ENCODE measurements around the gene NEURL1B.
"Not testable (repeated sequence)": the region's sequence is repeated elsewhere in the genome, so short reads cannot be mapped to it uniquely, and the experiment has no call there.

The NEURL1B gene

DNA sequence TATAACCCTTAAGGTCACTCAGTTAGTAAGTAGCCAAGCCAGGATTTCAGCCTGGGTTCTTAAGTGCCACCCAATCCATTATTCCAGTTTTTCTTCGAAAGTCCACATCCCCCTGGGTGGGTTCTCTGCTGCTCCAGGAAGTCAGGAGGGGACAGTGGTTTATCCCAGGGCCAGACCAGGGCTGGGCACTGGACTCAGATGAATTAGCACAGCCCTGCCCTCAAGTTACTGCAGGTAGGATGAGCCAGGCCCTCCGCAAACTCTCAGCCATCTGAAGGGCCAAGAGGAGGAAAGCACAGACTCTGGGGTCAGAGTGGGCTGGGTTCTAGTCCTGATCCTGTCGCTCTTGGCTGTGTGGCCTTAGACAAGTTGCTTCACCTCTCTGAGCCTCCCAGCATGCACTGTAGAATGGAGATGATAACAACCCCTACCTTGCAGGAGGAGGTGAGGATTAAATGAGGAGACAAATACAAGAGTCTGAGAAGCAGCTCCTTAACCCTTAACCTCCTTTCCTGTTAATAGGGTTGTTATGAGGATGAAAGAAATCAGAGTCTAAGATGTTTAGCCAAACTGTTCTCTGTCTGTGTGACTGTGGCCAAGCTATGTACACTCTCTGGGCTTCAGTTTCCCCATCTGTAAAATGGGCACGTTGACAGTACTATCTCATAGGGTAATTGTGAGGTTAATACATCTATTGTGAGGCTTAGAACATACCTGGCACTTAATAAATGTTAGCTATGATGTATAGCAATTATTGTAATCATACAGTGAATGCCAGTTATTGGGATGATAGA is 6.8 kb upstream of the NEURL1B start:
- no peak for DNase-seq

DNA sequence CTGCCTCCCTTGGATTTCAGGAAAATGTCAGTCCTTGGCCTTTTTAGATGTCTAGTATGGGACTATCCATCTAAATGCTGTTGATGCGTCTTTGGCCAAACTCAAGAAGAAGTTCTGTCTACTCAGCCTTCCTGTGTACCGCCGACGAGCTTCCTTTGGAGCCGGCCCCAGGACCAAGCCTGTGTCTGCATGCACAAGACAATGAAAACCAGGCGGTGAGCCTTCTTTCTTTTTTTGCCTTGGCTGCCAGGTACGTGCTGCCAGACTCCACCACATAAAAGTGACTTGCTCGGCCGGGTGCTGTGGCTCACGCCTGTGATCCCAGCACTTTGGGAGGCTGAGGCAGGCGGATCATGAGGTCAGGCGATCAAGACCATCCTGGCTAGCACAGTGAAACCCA is 6.0 kb upstream of the NEURL1B start:
- no peak for DNase-seq

DNA sequence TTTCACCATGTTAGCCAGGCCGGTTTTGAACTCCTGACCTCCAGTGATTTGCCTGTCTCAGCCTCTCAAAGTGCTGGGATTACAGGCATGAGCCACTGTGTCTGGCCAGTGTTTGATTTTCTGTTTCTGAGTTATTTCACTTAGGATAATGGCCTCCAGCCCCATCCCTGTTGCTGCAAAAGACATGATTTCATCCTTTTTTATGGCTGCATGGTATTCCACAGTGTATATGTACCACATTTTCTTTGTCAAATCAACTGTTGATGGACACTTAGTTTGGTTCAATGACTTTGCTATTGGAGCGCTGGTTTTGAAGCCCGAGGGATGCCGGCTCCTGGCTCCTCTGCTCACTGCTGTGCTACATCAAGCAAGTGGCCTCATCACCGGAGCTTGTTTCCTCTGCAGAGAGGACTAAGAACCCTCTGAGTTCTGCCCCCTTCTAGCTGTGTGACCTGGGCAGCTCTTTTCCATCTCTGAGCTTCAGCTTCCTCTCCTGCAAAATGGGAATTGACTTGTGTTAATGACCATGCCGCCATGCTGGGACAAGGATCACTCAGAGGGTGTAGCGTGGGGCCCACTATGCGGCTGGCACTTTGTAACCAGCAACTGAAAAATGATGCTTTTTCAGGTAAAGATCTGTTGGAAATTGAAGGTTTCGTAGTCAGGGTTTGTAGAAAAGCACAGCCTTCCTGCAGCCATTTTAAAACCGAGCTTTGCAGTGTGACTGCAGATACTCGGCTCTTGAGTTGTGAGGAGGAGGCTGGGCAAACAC is 4.6 kb upstream of the NEURL1B start:
- DNase-seq: no peak

DNA sequence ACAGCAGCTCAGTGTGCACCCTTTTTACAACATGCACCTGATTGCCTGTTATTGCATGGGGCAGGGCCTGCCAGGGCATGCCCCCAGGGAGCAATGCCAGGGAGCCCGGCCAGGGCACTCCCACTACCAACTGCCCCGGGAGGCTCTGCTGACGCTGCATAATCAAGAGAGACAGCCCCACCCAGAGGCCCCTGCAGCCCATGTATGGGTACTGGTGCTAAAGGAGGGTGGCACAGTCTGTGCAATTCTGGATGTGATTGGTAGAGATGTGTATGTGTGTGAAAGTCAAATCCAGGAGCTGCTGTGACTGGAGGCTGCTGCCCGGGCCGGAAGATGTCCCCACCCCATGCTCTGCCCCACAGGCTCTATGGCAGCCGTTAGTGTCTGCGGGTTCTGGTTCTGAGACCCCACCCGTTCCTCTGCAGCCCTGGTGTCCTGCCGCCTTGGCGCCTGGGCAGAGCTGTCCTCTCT is 3.9 kb upstream of the NEURL1B start:
- no peak for DNase-seq

DNA sequence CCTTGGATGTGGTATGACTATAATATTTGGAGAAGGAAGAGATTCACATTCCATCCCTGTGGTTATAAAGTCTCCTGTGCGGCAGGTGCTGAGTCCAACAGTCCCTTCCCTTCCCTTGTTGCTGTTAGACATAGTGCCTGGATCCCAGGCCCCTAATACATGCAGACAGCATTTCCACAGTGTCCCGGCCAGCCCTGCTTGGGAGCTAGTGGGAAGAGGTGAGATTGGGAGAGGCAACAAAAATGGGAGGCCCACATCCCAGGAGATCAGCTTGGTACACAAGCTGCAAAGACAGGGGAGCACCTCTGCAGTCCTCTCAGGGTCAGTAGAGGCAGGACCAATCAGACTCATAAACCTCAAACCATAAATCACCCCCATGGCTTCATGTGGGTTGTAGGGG is 3.3 kb upstream of the NEURL1B start:
- no peak for DNase-seq

DNA sequence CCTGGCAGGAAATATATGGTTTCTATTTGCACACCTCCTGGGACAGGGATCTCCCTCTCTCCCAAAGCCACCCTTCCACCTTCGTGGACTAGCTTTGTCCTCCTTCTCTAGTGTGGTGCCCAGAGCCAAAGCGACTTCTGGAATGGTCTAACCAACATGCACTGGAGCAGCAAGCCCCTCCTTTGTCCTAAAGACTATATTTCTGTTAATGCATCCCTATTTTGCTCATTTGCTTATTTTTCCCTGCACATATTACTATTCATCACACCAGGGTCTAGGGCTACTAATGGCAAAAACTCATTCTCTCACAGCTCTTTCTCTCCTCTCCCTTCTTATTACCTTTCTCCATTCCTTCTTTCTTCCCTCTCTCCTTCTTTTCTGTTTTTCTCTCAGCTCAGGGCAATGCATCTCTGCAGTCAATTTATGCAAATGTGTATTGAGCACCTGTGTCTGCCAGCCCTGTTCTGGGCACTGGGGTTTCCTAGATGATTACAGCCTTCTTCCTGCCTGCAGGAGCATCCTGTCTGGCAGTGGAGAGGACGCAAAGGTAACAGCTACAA is 2.8 kb upstream of the NEURL1B start:
- DNase-seq: no peak

DNA sequence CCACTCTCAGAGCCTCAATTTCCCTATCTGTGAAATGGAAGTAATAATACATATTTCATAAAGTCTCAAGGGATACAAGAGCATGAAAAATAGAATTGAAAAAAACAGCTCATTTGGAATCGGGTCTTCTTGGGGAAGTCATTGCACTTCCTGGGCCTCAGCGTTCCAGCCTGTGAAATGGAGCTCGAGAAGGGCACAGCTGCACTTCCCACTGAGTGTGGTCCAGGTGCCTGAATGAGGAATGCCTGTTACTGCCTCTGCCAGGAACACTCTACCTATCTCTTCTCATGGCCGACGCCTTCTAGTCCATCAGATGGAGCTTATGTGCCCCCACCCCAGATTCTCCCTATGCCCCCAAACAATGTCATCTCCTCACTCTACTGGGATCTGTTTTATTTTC is 924 bp upstream of the NEURL1B start:
- DNase-seq: no peak

DNA sequence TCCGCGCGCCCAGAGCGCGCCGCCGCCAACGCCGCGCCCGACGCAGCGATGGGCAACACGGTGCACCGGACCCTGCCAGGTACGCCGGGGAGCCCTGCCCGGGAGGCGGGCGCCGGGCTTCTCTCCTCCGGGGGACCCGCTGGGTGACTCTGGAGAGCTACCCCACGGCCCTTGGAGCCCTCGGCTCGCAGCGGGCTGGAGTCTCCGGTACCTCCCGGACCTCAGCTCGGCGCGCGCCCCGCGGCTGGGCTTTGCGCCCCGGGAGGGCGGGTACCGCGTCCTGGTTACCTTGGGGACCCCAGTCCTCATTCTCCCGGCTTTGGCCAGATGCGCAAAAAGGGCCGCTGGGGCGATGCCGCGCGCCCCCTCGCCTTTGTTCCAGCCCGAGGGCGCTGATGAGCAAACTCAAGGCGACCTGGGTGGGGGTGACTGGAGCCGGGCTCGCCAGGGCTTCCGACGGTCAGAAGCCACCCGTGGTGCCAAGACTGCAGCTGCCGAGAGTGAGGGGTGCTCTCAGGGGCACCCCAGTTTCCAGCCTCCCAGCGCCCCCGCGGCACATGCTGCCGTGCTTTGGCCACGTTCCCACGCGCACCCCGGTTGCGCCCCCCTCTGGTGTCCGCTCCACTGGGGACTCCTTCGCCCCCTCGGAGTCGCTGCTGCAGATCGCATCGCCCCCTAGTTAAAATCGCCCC is 442 bp downstream of the NEURL1B start:
- no peak for DNase-seq

DNA sequence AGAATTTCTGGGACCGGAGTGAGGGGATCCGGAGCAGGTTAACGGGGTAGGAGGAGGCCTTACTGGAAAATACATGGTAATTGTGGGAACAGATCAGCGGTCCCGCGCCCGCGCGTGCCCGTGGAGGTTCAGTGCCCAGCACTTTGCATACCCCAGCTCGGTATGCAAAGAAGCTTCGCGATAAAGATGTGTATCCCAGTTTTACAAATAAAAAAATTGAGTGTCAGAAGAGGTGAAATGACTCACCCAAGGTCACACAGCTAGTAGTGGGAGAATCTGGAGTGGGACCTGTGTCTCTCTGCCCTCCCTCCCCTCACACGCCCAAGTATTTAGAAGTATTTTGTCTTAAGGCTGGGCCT is 967 bp downstream of the NEURL1B start:
- DNase-seq: no peak

DNA sequence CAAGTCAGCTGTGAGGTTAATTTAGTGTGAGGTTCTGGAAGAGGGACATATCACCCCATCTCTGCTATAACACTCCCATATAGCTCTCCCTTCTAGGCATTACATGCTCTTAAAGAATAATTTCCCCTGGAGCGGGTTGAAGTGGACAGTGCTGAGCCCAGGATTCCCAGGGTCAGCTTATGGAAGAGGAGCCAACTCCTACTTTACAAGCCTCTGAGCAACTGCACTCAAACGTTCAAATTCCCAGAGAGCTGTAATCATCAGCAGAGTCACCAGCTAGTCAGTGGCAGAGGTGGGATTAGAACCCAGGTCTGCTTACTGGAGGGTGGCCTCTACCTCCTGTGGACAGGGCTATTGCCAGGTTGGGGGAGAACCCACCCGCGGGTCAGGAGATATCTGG is 1.4 kb downstream of the NEURL1B start:
- no peak for DNase-seq

DNA sequence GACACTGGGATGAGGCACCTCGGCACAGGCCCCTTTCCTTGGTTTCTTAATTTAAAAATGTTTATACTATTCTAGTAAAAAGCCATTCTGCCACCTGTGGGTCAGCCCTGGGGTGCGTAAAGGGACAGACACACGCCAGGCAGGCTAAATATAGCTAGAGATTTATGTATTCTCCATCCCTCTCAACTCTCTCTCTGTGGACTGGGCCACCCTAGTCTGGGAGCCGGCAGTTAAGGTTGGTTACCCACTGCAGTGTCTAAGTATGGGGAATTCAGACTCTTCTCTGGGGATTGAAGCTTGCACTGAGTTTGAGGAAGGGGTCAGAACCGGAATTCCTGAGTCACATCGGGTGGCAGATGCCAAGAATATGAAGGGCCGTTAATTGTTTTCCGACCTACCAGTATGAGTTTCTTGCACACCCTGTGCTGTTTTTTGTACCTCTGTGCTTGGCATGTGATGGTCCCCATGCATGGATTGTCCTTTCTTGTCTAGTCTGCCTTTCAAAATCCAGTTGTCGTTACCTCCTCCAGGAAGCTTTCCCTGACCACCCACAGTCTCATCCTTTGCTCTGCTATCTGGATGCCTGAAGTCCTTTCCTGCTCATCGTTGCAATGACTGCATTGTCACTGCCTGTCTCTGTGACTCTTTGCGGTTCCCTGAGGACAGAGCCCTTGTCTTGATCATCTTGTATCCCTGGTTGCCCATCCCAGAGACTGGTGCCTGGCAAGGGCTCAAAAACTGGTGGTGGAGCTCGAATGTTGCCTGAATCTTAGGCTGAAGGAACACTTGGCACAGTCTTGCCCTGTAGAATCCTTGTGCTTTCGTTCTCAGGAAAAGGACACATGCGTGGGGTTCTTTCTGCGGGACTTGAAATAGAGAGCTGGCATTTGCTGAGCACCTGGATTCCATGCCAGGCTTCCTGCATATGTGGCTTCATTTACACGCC is 2.1 kb downstream of the NEURL1B start:
- DNase-seq: no peak

DNA sequence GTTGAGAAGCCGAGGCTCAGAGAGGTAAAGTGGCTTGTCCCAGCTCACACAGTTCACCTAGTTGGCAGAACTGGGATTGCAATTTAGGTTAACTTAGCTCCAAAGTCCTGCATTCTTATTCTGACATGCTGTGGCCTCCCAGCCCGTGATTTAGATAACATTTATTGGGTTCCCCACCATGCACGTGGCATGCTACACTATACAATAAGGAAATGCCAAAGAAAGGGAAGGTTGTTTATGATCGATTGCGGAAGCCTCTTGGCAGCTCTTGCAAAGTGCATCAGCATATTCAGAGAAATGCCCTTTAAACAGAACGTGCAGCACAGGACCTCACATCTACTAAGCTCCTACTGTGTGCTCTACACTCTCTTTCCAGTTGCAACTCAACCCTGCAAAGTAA is 3.2 kb downstream of the NEURL1B start:
- no peak for DNase-seq

DNA sequence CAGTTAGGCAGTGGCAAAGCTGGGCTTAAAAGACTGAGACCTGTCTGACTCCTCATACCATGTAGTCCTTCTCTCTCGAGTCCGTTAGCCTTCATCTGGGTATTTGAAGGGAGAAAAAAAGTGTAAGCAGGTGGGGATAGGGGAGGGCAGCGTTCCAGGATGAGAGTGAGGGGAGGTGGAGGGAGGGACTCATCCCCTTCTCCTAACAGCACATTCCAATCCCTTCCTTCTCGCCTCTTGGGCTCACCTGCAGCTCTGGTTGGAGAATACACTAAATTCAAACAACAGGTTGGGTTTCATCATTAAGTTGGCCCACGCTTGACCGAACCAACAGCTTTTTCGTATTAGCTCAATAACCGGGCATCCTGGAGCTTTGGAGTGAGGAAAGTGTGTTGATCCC is 3.6 kb downstream of the NEURL1B start:
- no peak for DNase-seq

DNA sequence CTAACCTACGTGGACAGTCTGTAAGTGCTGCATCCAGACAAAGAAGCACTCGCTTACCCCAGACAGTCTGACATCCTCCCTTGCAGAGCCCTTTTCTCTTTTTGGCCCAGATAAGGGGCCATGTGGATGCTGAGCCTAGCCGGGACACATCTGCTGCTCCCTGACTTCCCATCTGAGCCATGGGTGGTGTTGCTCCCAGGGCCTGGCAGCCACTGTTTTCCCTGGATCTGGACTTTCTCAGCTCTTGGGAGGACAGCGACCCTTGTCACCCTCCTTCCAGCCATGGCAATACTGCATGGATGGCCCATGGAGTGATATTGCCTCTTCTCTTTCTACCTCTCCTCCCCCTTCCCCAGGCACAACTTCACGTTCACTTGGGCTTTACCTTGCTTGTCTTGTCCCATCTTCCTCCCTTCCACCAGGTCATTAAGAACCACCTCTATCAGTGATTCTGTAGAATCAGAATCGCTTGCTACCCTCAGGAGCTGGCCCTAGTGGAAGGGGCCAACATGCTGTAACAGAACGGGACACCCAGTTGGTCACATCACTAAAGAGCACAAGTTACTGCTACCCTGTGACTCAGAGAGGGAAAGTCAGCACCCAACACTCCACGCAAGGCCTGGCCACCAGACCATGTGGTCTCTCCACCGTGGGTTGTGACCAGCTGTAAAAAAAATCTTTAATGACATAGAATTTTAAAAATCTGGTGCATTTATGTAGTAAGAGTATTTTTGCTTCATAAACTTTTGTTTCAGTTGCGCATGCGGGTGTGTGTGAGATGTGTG is 4.4 kb downstream of the NEURL1B start:
- DNase-seq: no peak

DNA sequence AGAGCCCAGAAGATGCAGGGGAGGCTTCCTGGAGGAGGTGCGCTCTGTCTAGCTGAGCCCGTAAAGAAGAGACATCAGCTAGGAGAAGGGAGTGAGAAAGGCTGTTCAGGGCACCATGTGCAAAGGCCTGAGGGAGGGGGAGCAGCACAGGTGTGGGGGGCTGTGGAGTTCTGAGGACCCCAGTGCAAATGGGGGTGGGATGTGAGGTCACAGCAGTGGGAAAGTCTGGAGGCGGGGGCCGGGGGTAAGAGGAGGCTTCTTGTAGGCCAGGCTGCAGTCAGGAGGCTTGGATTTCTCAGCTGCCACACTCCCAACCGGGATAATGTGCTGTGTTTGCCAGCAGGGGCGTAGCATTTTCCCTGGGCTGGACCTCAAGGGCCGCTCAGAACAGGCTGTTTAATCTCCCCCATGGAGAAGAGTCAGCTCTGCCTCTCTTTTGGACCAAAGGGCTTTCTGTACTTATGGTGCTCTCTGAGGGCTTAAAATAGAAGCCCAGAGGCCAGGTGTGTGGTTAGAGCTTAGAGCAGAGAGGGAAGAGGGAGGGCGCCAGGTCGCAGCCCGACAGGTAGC is 5.7 kb downstream of the NEURL1B start:
- no peak for DNase-seq

DNA sequence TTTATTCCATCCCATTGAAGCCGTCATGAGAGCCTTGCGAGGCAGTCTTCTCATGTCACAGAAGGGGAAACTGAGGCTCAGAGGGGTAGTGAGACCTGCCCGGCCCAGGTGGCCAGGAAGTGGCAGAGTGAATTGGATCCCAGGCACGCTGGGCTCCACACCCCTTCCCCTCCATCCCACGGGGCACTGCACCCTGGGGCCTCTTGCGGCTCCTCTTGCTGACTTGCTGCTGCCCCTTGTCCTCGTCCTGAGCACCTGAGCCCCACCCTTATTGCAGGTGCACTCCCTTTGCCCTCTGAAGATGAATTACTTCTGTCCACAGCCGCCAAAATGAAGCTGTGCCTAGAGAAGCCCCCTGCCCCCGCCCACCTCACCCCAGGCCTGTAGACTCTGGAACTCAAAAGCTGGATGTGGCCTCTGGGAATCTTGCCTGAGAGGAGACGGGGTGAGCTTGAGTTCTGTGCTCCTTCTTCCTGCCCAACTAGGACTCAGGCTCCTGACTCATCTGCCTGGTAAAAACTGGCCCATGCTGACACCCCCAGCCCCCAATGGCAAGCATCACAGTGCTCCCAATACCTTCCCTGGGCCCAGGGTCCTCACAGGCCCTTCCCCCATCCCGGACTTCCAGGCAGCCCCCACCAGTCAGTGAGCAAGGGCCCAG is 6.4 kb downstream of the NEURL1B start:
- no peak for DNase-seq

DNA sequence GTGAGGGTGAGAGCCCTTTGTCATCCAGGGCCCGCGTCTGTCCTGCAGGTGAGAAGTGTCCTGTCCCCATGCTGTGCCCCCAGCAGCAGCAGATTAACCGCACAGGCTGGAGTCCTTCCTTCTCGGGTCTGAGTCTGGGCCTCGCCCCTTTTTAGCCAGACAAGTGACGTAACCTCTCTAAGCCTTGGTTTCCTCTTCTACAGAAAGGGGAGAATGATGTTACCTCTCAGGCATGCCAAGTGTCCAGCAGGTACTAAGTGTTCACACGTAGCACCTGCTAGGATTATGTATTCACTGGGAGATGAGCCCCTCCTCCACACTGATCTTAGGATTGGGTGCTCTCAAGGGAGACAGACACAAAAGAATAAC is 6.9 kb downstream of the NEURL1B start:
- no peak for DNase-seq

DNA sequence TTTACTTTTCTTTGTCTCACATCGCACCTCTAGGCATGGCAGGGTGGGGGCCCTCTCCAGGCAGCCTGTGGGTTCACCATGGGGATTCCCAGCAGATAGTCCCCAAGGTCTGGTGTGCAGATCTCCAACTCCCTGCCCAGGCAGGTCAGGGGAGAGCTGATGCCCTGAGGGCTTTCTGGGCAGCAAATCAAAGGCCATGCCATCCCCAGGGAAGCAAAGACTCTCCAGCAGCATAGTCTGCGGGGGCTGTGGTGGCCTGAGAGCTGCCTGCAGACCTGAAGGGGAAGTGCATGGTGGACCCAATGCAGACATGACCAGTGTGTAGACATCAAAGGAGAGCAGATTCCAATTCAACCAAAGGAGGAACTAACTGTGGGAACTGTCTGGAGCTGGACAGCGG is 7.7 kb downstream of the NEURL1B start:
- DNase-seq: no peak

DNA sequence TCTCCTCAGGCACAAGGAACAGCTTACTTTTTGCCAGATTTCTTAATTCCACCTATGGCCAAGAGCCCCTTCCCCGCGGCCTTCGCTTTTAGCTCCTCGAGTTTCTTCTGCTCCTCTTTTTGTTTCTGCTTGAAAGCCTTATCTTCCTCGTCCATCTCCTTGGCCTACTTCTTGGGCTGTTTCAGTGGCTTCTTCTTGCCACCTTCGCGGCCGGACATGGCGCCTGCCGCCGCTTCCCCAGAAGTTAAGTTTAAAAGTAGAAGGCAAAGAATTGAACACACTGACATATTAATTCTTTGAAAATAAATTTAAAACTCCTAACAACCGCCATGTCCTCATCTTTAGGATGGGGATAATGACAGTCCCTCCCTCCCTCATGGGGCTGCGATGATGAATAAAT is 15.4 kb downstream of the NEURL1B start:
- not testable (repeated sequence) for DNase-seq

DNA sequence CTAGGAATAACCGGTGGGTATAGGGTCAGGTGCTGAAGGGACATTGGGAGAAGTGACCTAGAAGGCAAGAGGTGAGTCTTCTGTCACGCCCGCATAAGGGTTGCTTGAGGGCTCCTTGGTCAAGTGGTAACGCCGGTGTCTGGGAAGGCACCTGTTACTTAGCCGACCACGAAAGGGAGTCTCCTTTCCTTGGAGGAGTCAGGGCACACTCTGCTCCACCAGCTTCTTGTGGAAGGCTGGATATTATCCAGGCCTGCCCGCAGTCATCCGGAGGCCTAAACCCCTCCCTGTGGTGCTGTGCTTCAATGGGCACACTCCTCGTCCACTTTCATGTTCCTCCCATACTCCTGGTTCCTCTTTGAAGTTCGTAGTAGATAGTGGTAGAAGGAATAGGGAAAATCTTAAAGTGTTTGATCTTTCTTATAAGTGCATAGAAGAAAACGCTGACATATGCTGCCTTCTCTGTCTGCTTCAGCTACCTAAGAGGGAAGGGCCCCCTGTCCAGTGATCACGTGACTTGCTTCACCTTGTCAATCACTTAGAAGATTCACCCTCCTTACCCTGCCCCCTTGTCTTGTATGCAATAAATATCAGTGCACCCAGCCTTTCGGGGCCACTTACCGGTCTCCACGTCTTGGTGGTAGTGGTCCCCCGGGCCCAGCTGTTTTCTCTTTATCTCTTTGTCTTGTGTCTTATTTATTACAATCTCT is 16.6 kb downstream of the NEURL1B start:
- DNase-seq: not testable (repeated sequence)
